ENCODE data around the gene PAQR9.
"Not testable (repeated sequence)": the region's sequence is repeated elsewhere in the genome, so short reads cannot be mapped to it uniquely, and the experiment has no call there.

Gene PAQR9

DNA sequence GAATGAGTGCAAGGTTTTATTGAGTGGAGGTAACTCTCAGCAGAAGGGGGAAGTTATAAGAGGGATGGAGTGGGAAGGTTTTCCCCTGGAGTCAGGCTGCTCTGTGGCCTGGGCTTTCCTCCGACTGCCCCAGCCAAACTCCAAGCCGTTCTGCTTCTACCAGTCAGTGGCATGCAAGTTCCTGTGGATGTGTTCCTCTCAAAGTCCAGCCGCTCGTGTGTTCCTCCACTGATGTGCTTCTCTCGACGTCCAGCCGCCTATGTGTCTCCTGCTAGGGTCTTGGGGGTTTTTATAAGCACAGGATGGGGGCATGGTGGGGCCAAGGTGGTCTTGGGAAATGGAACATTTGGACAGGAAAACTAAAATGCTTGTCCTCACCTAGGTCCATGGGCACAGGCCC is 28.8 kb upstream of the PAQR9 start:
- no peaks in the 10 kb centered on the region for H3K9me3 ChIP-seq (ENCODE audit: control insufficient read depth, insufficient read depth, low read length)
- no peaks in the 10 kb centered on the region for H3K36me3 ChIP-seq (ENCODE audit: insufficient read depth, low read length)
- H3K4me1 ChIP-seq (ENCODE audit: insufficient read depth, low read length) = peaks cover 2% of the 10 kb centered on the region; the same call in 1 of the 2 replicates

GRCh38 chr3:142990721-142991120 is 27.2 kb upstream of the PAQR9 start:
- Histone ChIP-seq H3K4me1 (ENCODE audit: insufficient read depth, low read length) (no peaks in the 10 kb centered on the region), H3K9me3 (ENCODE audit: control insufficient read depth, insufficient read depth, low read length) (no peaks in the 10 kb centered on the region), H3K9ac (ENCODE audit: low read depth, low read length) (no peak overlapping the region), H3K36me3 (ENCODE audit: insufficient read depth, low read length) (no peaks in the 10 kb centered on the region)

More for the DNA sequence above, 28.8 kb upstream of the PAQR9 start:
- H3K9ac ChIP-seq (ENCODE audit: low read depth, low read length) = no peak overlapping the region

- H3K36me3 ChIP-seq (ENCODE audit: insufficient read depth, low read length); H3K9me3 ChIP-seq (ENCODE audit: control insufficient read depth, insufficient read depth, low read length); H3K9ac ChIP-seq (ENCODE audit: low read depth, low read length); H3K4me1 ChIP-seq (ENCODE audit: insufficient read depth, low read length): not testable (repeated sequence)
These were observed 25.4 kb upstream of the PAQR9 start for GRCh38 chr3:142988826-142989225.

DNA sequence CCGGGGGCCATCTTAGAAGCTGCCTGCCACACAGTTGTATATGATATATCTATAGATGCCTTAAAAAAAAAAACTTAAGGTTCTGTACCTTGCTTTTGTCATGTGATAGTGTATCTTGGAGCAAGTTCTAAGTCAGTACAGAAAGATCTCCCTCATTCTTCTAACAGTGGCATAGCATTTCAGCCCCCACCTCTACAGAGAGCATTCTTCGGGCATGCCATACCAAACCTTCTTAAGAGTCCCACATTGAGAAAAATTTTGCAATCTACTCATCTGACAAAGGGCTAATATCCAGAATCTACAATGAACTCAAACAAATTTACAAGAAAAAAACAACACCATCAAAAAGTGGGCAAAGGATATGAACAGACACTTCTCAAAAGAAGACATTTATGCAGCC is 24.7 kb upstream of the PAQR9 start:
- not testable (repeated sequence) for H3K9ac ChIP-seq (ENCODE audit: low read depth, low read length); H3K9me3 ChIP-seq (ENCODE audit: control insufficient read depth, insufficient read depth, low read length); H3K4me1 ChIP-seq (ENCODE audit: insufficient read depth, low read length)

DNA sequence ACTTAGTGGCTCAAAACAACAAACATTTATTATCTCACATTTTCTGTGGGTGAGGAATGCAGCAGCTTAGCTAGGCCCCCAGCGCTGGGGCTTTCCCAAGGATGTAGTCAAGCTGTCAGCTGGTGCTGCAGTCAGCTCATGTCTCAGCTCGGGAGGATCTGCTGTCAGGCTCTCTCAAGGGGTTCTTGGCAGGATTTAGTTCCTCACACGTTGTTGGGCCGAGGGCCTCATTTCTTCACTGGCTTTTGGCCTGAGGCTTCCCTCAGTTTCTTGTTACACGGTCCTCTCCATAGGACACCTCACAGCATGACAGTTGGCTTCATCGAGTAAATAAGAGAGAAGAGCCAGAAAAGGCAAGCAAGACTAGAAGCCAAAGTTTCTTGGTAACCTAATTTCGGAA is 24.2 kb upstream of the PAQR9 start:
- Histone ChIP-seq H3K4me1 (ENCODE audit: insufficient read depth, low read length) (no peaks in the 10 kb centered on the region), H3K9ac (ENCODE audit: low read depth, low read length) (no peak overlapping the region), H3K9me3 (ENCODE audit: control insufficient read depth, insufficient read depth, low read length) (no peaks in the 10 kb centered on the region), H3K36me3 (ENCODE audit: insufficient read depth, low read length) (no peaks in the 10 kb centered on the region)

More for the DNA sequence above, 24.7 kb upstream of the PAQR9 start:
- H3K36me3 ChIP-seq (ENCODE audit: insufficient read depth, low read length) = not testable (repeated sequence)

DNA sequence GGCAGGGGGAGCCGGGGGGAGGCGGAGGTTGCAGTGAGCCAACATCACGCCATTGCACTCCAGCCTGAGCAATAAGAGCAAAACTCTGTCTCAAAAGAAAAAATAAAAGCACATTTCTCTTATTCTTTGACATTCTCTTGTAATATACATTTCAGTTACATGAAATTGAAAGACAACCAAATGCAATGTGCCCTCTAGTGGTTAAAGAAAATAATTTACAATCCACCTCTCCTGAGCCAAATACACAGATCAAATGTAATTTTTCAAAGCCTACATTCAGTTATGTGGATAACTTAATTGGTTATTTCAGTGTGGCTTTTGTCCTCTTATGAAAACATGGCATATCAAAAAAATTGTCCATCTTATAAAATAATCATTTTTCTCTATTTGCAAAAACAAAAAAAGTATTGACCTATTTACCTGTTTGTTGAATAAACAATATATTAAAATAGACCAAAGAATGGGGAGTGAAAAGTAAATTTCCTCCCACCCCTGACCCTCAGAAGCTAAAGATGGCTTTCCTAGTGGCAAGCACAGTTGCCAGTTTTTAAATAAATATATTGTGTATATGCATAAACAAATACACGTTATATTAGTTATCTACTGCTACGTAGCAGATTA is 23.7 kb upstream of the PAQR9 start:
- Histone ChIP-seq H3K9ac (ENCODE audit: low read depth, low read length) (no peak overlapping the region), H3K36me3 (ENCODE audit: insufficient read depth, low read length) (no peaks in the 10 kb centered on the region)

GRCh38 chr3:142984255-142984654 is 20.8 kb upstream of the PAQR9 start:
- Histone ChIP-seq H3K36me3 (ENCODE audit: insufficient read depth, low read length) (no peaks in the 10 kb centered on the region), H3K9me3 (ENCODE audit: control insufficient read depth, insufficient read depth, low read length) (no peaks in the 10 kb centered on the region), H3K4me1 (ENCODE audit: insufficient read depth, low read length) (peaks cover 10% of the 10 kb centered on the region), H3K9ac (ENCODE audit: low read depth, low read length) (no peak overlapping the region)

More for the DNA sequence above, 23.7 kb upstream of the PAQR9 start:
- H3K9me3 ChIP-seq (ENCODE audit: control insufficient read depth, insufficient read depth, low read length) = no peaks in the 10 kb centered on the region
- no peaks in the 10 kb centered on the region for H3K4me1 ChIP-seq (ENCODE audit: insufficient read depth, low read length)

- H3K9me3 ChIP-seq (ENCODE audit: control insufficient read depth, insufficient read depth, low read length) = no peaks in the 10 kb centered on the region
- H3K36me3 ChIP-seq (ENCODE audit: insufficient read depth, low read length) = no peaks in the 10 kb centered on the region
- peaks cover 10% of the 10 kb centered on the region for H3K4me1 ChIP-seq (ENCODE audit: insufficient read depth, low read length)
- H3K9ac ChIP-seq (ENCODE audit: low read depth, low read length) = no peak overlapping the region
These were observed 19.8 kb upstream of the PAQR9 start for GRCh38 chr3:142983318-142983717.

GRCh38 chr3:142982038-142982773 is 18.7 kb upstream of the PAQR9 start:
- H3K9ac ChIP-seq (ENCODE audit: low read depth, low read length) = no peak overlapping the region
- no peaks in the 10 kb centered on the region for H3K9me3 ChIP-seq (ENCODE audit: control insufficient read depth, insufficient read depth, low read length)
- no peaks in the 10 kb centered on the region for H3K36me3 ChIP-seq (ENCODE audit: insufficient read depth, low read length)
- H3K4me1 ChIP-seq (ENCODE audit: insufficient read depth, low read length) = peaks cover 10% of the 10 kb centered on the region

GRCh38 chr3:142981108-142981507 is 17.6 kb upstream of the PAQR9 start:
- Histone ChIP-seq H3K9me3 (ENCODE audit: control insufficient read depth, insufficient read depth, low read length) (no peaks in the 10 kb centered on the region), H3K4me1 (ENCODE audit: insufficient read depth, low read length) (peaks cover 13% of the 10 kb centered on the region), H3K36me3 (ENCODE audit: insufficient read depth, low read length) (no peaks in the 10 kb centered on the region), H3K9ac (ENCODE audit: low read depth, low read length) (no peak overlapping the region)

DNA sequence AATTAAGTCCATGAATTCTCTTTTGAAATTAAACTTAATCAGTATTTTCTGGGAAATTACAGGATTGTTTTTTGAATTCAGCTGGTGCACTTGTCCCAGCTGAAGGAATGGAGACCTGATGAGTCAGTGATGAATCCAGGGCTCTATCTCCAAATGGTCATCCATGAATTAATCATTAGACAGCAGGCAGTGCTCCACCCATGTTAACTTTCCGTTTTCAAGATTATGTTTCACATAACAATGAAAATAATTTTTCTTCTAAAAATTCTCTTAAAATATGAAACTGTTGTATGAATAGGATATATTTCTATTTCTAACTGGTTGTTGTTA is 13.9 kb upstream of the PAQR9 start:
- H3K36me3 ChIP-seq (ENCODE audit: insufficient read depth, low read length) = no peaks in the 10 kb centered on the region
- peaks cover 13% of the 10 kb centered on the region for H3K4me1 ChIP-seq (ENCODE audit: insufficient read depth, low read length)
- no peaks in the 10 kb centered on the region for H3K9me3 ChIP-seq (ENCODE audit: control insufficient read depth, insufficient read depth, low read length)
- no peak overlapping the region for H3K9ac ChIP-seq (ENCODE audit: low read depth, low read length)

- Histone ChIP-seq H3K36me3 (ENCODE audit: insufficient read depth, low read length) (no peaks in the 10 kb centered on the region), H3K9me3 (ENCODE audit: control insufficient read depth, insufficient read depth, low read length) (no peaks in the 10 kb centered on the region), H3K9ac (ENCODE audit: low read depth, low read length) (no peak overlapping the region), H3K4me1 (ENCODE audit: insufficient read depth, low read length) (peaks cover 13% of the 10 kb centered on the region)
These were observed 13.3 kb upstream of the PAQR9 start for GRCh38 chr3:142976621-142977398.

DNA sequence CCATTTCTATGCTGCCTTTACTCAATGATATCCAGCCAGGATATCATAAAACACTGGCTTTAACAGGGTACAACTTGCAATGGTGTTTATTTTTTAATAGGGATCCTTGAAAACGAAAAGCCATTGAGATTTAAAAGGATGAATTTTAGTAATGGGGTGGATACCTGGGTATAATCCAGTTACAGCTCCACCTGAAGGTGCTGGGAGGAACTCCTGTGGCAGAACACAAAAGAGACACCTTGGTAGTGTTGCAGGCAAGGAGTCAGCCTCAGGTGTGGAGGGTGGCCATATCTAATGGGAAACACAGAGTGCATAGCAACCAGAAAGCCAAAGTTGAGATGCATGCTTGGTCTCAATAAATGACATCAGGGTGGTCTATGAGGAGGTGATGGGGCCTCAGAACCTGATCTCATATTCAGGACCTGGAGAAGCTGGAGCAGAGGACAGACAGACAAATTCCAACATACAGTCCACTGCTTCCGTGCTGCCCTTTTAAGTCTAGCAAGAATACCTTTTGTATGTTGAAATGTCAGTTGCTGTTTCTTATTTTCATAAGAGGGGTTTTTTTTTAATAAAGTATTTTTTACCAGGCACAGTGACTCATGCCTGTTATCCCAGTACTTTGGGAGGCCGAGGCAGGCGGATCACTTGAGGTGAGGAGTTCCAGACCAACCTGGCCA is 12.0 kb upstream of the PAQR9 start:
- H3K36me3 ChIP-seq (ENCODE audit: insufficient read depth, low read length) = no peaks in the 10 kb centered on the region
- H3K4me1 ChIP-seq (ENCODE audit: insufficient read depth, low read length) = peaks cover 4% of the 10 kb centered on the region; the same call in 1 of the 2 replicates
- H3K9me3 ChIP-seq (ENCODE audit: control insufficient read depth, insufficient read depth, low read length) = no peaks in the 10 kb centered on the region
- no peak overlapping the region for H3K9ac ChIP-seq (ENCODE audit: low read depth, low read length)

- Histone ChIP-seq H3K36me3 (ENCODE audit: insufficient read depth, low read length) (no peaks in the 10 kb centered on the region), H3K4me1 (ENCODE audit: insufficient read depth, low read length) (peaks cover 4% of the 10 kb centered on the region; the same call in 1 of the 2 replicates)
These were observed 9.9 kb upstream of the PAQR9 start for GRCh38 chr3:142973217-142974009.

More at GRCh38 chr3:142973217-142974009, 9.9 kb upstream of the PAQR9 start:
- Histone ChIP-seq H3K9me3 (ENCODE audit: control insufficient read depth, insufficient read depth, low read length) (no peaks in the 10 kb centered on the region), H3K9ac (ENCODE audit: low read depth, low read length) (no peak overlapping the region)
